HEK293T (cell line): Measurements from ENCODE around the gene LRP5.

Source experiments
- ARNT ChIP-seq: fragments of 450-650 bp; IDR thresholded peaks from 2 replicates; pipeline ENCODE4 v1.6.1; 2017; ENCODE audit warnings: mild to moderate bottlenecking
- BHLHE40 ChIP-seq: fragments of 450-650 bp; IDR thresholded peaks from 2 replicates; pipeline ENCODE4 v1.6.1; 2016; ENCODE audit warnings: mild to moderate bottlenecking, moderate library complexity, borderline replicate concordance
- CTBP1 ChIP-seq: fragments of 450-650 bp; IDR thresholded peaks from 2 replicates; pipeline ENCODE4 v1.6.1; 2016; ENCODE audit warnings: borderline replicate concordance
- ELF4 ChIP-seq: fragments of 450-650 bp; IDR thresholded peaks from 2 replicates; pipeline ENCODE4 v1.6.1; 2017; ENCODE audit warnings: antibody characterized with exemption
- FOXK2 ChIP-seq: fragments of 450-650 bp; IDR thresholded peaks from 2 replicates; pipeline ENCODE4 v1.6.1; 2016; ENCODE audit warnings: mild to moderate bottlenecking
- FOXM1 ChIP-seq: fragments of 450-650 bp; IDR thresholded peaks from 2 replicates; pipeline ENCODE4 v1.6.1; 2017; ENCODE audit warnings: mild to moderate bottlenecking, borderline replicate concordance
- HDGF ChIP-seq: fragments of 450-650 bp; IDR thresholded peaks from 2 replicates; pipeline ENCODE4 v1.6.1; 2017; ENCODE audit warnings: antibody characterized with exemption, borderline replicate concordance
- L3MBTL2 ChIP-seq: fragments of 450-650 bp; conservative IDR thresholded peaks from 2 replicates; pipeline ENCODE4 v1.6.1; 2016; ENCODE audit warnings: mild to moderate bottlenecking
- NFRKB ChIP-seq: fragments of 450-650 bp; IDR thresholded peaks from 2 replicates; pipeline ENCODE4 v1.6.1; 2016; ENCODE audit warnings: mild to moderate bottlenecking, moderate library complexity
- SP1 ChIP-seq: fragments of 450-650 bp; IDR thresholded peaks from 2 replicates; pipeline ENCODE4 v1.6.1; 2017
- SUZ12 ChIP-seq: fragments of 450-650 bp; IDR thresholded peaks from 2 replicates; pipeline ENCODE4 v1.6.1; 2016; ENCODE audit warnings: mild to moderate bottlenecking
- TARDBP ChIP-seq: fragments of 450-650 bp; IDR thresholded peaks from 2 replicates; pipeline ENCODE4 v1.6.1; 2016
- TF ChIP-seq, protein P1 (sequence below): fragments of 450-650 bp; IDR thresholded peaks from 2 replicates; pipeline ENCODE4 v1.6.1; 2016

- TF ChIP-seq SUZ12 (no peak), ELF4 (no peak), FOXK2 (no peak), HDGF (no peak), CTBP1 (no peak), SP1 (no peak), L3MBTL2 (no peak), TARDBP (no peak), NFRKB (no peak), BHLHE40 (no peak), FOXM1 (no peak), ARNT (no peak)
- TF ChIP-seq, protein P1, sequence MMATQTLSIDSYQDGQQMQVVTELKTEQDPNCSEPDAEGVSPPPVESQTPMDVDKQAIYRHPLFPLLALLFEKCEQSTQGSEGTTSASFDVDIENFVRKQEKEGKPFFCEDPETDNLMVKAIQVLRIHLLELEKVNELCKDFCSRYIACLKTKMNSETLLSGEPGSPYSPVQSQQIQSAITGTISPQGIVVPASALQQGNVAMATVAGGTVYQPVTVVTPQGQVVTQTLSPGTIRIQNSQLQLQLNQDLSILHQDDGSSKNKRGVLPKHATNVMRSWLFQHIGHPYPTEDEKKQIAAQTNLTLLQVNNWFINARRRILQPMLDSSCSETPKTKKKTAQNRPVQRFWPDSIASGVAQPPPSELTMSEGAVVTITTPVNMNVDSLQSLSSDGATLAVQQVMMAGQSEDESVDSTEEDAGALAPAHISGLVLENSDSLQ = no peak
Measured at GRCh38 chr11:68297052-68297378, 15.4 kb upstream of the LRP5 start.
